Activated T-cell treated with anti-CD3 and anti-CD28 coated beads, Interleukin-2, amount 50 U/mL, for 48 hours (primary cell): ENCODE data around the gene PDCD11.
"Not testable (repeated sequence)": the region's sequence is repeated elsewhere in the genome, so short reads cannot be mapped to it uniquely, and the experiment has no call there.

Experiments used
- DNase-seq, 2 experiments: peaks; one replicate each; pipeline ENCODE4 v3.0.0-alpha.2; 2020

PDCD11 gene

GRCh38 chr10:103475437-103475836 is 79.0 kb downstream of the PDCD11 start:
- no peak for DNase-seq

GRCh38 chr10:103476046-103476768 is 79.8 kb downstream of the PDCD11 start:
- DNase-seq: no peak

GRCh38 chr10:103478671-103479070 is 82.2 kb downstream of the PDCD11 start:
- DNase-seq: no peak

- DNase-seq: no peak
Observed at GRCh38 chr10:103479135-103479534, 82.7 kb downstream of the PDCD11 start, which contains the start of gene CALHM3. Gene CALHM3, minus strand, starts transcription at chr10:103479240. Its CDS starts 208 bp downstream, at chr10:103479032.

- no peak for DNase-seq
Observed at GRCh38 chr10:103480521-103480920, 84.1 kb downstream of the PDCD11 start.

- no peak for DNase-seq
Observed at GRCh38 chr10:103481974-103482531, 85.6 kb downstream of the PDCD11 start.

GRCh38 chr10:103486635-103487409 is 90.4 kb downstream of the PDCD11 start:
- not testable (repeated sequence) for DNase-seq

GRCh38 chr10:103487410-103487708 is 90.9 kb downstream of the PDCD11 start:
- DNase-seq: no peak

GRCh38 chr10:103490986-103491314 is 94.5 kb downstream of the PDCD11 start:
- DNase-seq: no peak

- DNase-seq: no peak
Observed at GRCh38 chr10:103491729-103492364, 95.4 kb downstream of the PDCD11 start.

- DNase-seq: no peak
Observed at GRCh38 chr10:103492655-103493261, 96.3 kb downstream of the PDCD11 start.

GRCh38 chr10:103493362-103493915 is 97.0 kb downstream of the PDCD11 start, which contains the start of gene NEURL1:
Gene NEURL1, plus strand, starts transcription at chr10:103493705. Its CDS starts 683 bp downstream, at chr10:103494388.
- DNase-seq: peak in 1 of 2 experiments; percentile 50

- peak in 1 of 2 experiments; percentile 42 for DNase-seq
Observed at GRCh38 chr10:103493916-103494877, 97.8 kb downstream of the PDCD11 start.

GRCh38 chr10:103495321-103495720 is 98.9 kb downstream of the PDCD11 start:
- no peak for DNase-seq
